Measurements from ENCODE around the gene AP2A1. TPM values are rescaled to one million over a fixed set of nuclear protein-coding genes. Genes with fewer than 3 reads are reported as not detected.
"Not testable (repeated sequence)": the region's sequence is repeated elsewhere in the genome, so short reads cannot be mapped to it uniquely, and the experiment has no call there.

The AP2A1 gene
- total RNA-seq, 2 donors from 2014 or later: 68.0 to 77.8 TPM

- ATAC-seq: no peak
- DNase-seq: no peak
- intact Hi-C loops (cut with DNase I): loop anchor here (5.0 to 10.0 kb wide), 2 partner anchors 40 to 122 kb away; partner anchors contain the start of genes ADM5 (in 1 of the 2) and AP2A1 (in 1 of the 2)
Measured at GRCh38 chr19:49807058-49807903, 40.5 kb downstream of the AP2A1 start.

- peak in 1 of 2 donors; percentile 0 for ATAC-seq
- intact Hi-C loops (cut with DNase I): loop anchor here (5.0 to 10.0 kb wide), 2 partner anchors 41 to 123 kb away; partner anchors contain the start of genes ADM5 (in 1 of the 2) and AP2A1 (in 1 of the 2)
- no peak for DNase-seq
Measured at GRCh38 chr19:49807904-49808675, 41.3 kb downstream of the AP2A1 start.

- intact Hi-C loops (cut with DNase I): loop anchor here (5.0 to 10.0 kb wide), 2 partner anchors 41 to 124 kb away; partner anchors contain the start of genes ADM5 (in 1 of the 2) and AP2A1 (in 1 of the 2)
- DNase-seq (peak; percentile 96), ATAC-seq (peak; percentile 73 to 79)
Measured at GRCh38 chr19:49808711-49809159, 41.9 kb downstream of the AP2A1 start.

GRCh38 chr19:49809160-49809940 is 42.5 kb downstream of the AP2A1 start:
- ATAC-seq: peak; percentile 38 to 45
- peak; percentile 72 for DNase-seq
- intact Hi-C loops (cut with DNase I): loop anchor here (5.0 to 10.0 kb wide), 2 partner anchors 42 to 125 kb away; partner anchors contain the start of genes ADM5 (in 1 of the 2) and AP2A1 (in 1 of the 2)

GRCh38 chr19:49809941-49810389 is 43.2 kb downstream of the AP2A1 start:
- DNase-seq (no peak), ATAC-seq (no peak)
- intact Hi-C loops (cut with DNase I): loop anchor here (5.0 to 10.0 kb wide), 4 partner anchors 43 to 128 kb away; partner anchors contain the start of genes ADM5 (in 1 of the 2), AP2A1 (in 1 of the 2) and PNKP (in 1 of the 2)

GRCh38 chr19:49811328-49811727 is 44.5 kb downstream of the AP2A1 start:
- no peak for DNase-seq
- intact Hi-C loops (cut with DNase I): loop anchor here (5.0 to 10.0 kb wide), 2 partner anchors 53 to 129 kb away; partner anchors contain the start of gene PNKP (in 1 of the 2)
- ATAC-seq: no peak

- DNase-seq (no peak), ATAC-seq (no peak)
- intact Hi-C loops (cut with DNase I): loop anchor here (5.0 to 10.0 kb wide), 2 partner anchors 52 to 130 kb away; partner anchors contain the start of gene PNKP (in 1 of the 2)
Measured at GRCh38 chr19:49812452-49812996, 45.7 kb downstream of the AP2A1 start.

GRCh38 chr19:49812997-49813861 is 46.4 kb downstream of the AP2A1 start, which contains the start of gene FUZ:
Gene FUZ (minus strand): TSS chr19:49813292. CDS start chr19:49813106, 186 bp downstream.
- intact Hi-C loops (cut with DNase I): loop anchor here (5.0 to 10.0 kb wide), 2 partner anchors 52 to 131 kb away; partner anchors contain the start of gene PNKP (in 1 of the 2)
- peak; percentile 76 to 82 for ATAC-seq
- DNase-seq: peak; percentile 98

- intact Hi-C loops (cut with DNase I): loop anchor here (5.0 to 10.0 kb wide), 2 partner anchors 51 to 132 kb away; partner anchors contain the start of gene PNKP (in 1 of the 2)
- ATAC-seq (no peak), DNase-seq (no peak)
Measured at GRCh38 chr19:49814010-49814409, 47.2 kb downstream of the AP2A1 start.

GRCh38 chr19:49816590-49816989 is 49.8 kb downstream of the AP2A1 start:
- ATAC-seq (no peak), DNase-seq (no peak)
- intact Hi-C loops (cut with DNase I): loop anchor here (5.0 to 10.0 kb wide), 3 partner anchors 36 to 56 kb away; partner anchors contain the start of genes PNKP (in 1 of the 2) and PTOV1 (in 1 of the 2)

- intact Hi-C loops (cut with DNase I): loop anchor here (5.0 to 10.0 kb wide), 3 partner anchors 34 to 54 kb away; partner anchors contain the start of genes PNKP (in 1 of the 2) and PTOV1 (in 1 of the 2)
Measured at GRCh38 chr19:49817964-49818648, 51.3 kb downstream of the AP2A1 start, which contains the start of gene MED25. Gene MED25 (plus strand): TSS chr19:49818289. CDS start chr19:49818342, 53 bp downstream.

GRCh38 chr19:49818649-49819370 is 52.0 kb downstream of the AP2A1 start:
- ATAC-seq (no peak), DNase-seq (no peak)
- intact Hi-C loops (cut with DNase I): loop anchor here (5.0 to 10.0 kb wide), 3 partner anchors 33 to 53 kb away; partner anchors contain the start of genes PNKP (in 1 of the 2) and PTOV1 (in 1 of the 2)

More at GRCh38 chr19:49817964-49818648, 51.3 kb downstream of the AP2A1 start, which contains the start of gene MED25:
- ATAC-seq (peak; percentile 82 to 86), DNase-seq (peak; percentile 89)

- ATAC-seq, DNase-seq: not testable (repeated sequence)
- intact Hi-C loops (cut with DNase I): loop anchor here (5.0 to 10.0 kb wide), 3 partner anchors 33 to 53 kb away; partner anchors contain the start of genes PNKP (in 1 of the 2) and PTOV1 (in 1 of the 2)
Measured at GRCh38 chr19:49819452-49820115, 52.8 kb downstream of the AP2A1 start.

- intact Hi-C loops (cut with DNase I): no loop called here
- no peak for ATAC-seq
- no peak for DNase-seq
Measured at GRCh38 chr19:49820125-49820524, 53.3 kb downstream of the AP2A1 start.
